ENCODE results near the gene DMBX1.
A peak's percentile ranks its signal among the peaks of the same experiment; 100 is the strongest.

Gene DMBX1

DNA sequence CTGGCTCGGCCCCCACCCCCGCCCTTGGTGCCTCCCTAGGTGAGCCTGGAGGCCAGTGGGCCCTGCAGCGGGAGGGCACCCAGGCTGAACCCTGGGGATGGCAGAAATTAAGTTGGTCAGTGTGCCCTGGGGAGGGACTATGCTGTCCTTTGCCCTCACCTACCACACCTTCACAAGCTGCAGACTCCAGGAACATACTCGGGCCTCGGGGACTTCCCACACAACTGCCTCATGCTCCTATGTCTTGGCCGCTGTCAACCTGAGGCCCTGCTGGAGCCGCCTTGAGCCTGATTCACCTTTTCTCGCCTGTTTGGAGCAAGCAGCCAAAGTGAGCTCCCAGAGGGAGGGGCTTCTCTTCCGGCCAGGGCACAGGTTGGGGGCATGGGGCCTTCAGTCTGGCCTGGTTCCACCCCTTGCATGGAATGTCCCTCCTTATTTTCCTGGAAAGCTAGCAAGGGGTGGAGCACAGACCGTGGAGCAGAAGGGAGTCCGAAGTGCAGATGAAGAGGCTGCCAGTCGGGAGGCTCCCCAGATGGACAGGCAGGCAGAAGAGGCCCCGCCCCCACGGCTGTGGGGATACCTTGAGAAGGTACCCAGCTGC lies 37.2 kb downstream of the DMBX1 start:
- no peak for DNase-seq

DNA sequence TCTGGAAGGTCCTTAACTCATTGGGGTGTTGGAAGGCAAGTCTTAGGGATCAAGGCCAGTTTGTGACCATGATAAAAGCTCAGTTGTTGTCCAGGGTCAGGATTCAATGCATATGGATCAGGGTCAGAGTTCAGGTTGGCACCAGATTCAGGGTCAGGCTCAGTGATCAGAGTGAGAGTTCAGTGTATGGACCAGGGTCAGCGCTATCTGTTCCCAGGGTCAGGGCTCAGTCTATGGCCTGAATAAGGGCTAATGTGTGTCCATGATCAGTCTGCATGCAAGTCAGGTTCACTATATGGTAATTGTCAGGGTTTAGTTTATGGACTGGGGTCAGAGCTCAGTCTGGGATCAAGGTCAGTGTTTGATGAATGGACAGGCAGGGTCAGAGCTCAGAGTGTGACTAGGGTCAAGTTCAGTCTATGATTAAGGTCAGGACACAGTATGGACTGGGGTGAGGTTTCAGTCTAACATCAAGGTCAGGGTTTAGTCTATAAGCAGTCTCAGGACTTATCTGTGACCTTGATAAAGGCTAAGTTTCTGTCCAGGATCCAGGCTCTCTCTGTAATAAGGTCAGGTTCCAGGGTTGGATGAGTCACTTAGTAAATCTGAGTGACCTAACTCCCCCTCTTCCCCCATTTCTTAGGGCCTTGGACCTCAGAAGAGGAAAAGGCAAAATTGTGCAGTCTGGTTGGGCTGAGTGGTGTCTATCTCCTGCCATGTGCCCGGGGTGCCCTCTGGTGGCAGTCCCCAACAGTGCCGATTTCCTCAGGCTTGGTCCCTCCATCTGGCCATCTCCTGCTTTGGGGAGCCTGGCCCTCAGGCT lies 38.0 kb downstream of the DMBX1 start:
- DNase-seq: peak; percentile 74

DNA sequence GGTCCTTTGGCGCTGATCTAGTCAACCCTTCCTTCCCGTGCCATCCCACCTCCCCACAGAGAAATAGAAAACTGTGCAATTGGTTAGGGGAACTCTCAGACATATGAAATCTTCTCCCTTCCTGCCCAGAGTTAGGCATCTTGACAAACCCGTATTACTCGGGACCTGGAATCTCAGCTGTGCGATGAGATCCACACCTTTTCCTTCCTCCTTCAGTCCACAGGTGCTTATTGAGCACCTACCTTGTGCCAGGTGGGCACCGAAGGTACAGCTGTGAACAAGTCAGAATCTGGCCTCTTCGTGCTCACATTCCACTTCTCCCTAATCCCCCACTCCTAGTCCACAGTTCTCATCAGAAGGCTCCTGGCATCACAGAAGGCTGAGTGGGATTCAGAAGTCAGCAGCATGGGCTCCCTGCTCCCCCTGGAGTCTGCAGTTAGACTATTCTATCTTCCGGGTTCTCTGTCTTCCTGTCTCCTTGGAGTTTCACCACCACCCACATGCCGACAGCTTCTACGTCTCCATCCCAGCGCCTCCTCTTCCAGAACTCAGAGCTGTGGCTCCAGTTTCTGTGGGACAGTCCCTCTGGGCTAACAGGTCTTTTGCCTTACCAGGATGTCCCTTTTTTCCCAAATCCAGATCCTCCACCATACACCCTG lies 38.8 kb downstream of the DMBX1 start:
- no peak for DNase-seq

DNA sequence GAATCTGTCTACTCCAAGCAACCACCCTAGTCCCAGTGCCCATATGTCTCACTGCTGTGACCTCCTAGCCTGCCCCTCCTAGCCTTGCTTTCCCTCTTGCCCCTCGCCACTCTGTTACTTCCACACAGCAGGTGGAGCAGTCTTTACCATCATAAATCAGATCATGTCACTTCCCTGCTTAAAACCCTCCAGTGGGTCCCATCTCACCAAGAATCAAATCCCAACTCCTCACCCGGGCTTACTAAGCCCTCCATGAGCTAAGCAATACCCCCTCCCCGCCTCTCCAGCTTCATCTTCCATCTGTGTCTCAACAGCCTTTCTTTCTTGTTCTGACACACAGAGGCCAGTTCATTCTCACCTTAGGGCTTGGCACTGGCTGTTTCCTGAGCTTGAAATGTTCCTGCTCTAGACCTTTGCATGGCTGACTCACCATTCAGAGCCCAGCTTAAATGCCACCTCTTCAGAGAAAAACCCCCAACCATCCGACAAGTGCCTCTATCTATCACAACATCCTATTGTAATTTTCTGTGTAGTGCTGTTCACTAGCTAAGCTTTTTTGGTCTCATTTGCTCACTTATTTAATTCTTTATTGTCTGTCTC lies 39.5 kb downstream of the DMBX1 start:
- no peak for DNase-seq

DNA sequence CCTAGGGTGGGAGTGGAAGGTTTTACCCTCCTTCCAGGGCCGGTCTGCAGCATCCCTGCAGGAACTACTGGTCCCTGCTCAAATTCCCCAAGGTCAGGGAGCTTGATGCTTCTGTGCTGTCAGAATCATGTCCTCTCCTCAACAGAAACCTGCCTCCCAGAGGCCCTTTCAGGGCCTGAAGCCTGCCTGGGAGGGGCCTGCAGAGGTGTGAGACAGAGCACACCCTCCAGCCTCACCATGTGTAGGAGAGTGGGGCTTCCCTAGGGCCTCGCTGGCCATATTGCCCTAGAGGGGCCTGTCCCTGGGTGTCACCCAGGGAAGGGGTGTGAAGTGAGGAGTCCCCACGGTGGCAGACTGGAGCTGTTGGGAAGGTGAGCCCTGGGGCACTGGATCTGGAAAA lies 40.7 kb downstream of the DMBX1 start:
- no peak for DNase-seq

DNA sequence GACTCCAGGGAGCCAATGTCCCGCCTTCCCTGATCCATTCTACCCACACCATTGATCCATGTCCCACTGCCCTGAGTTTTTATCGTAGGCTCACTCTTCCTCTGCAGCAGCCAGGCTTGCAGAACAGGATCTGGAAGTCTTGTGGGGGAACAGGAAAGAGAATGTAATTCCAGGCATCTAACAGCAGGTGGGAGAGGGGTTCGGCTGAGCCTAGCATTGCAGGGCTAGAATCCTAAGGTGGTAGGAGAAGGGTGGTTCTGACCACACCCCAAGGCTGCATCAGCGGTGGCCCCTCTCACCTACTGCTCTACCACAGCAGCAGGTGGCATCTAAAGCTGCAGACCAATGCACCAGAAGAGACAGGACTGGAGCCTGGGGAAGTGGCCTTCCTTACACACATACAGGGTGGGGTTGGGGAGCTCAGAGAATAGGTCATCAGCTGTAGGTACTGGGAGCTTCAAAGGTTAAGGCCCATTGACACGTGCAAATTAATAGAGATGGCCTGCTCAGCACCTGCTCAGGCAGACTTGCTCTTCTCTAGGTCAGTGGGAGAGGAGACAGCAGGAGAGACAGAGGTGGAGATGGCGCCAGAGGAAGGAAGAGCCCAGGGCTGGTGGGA lies 41.3 kb downstream of the DMBX1 start:
- no peak for DNase-seq

DNA sequence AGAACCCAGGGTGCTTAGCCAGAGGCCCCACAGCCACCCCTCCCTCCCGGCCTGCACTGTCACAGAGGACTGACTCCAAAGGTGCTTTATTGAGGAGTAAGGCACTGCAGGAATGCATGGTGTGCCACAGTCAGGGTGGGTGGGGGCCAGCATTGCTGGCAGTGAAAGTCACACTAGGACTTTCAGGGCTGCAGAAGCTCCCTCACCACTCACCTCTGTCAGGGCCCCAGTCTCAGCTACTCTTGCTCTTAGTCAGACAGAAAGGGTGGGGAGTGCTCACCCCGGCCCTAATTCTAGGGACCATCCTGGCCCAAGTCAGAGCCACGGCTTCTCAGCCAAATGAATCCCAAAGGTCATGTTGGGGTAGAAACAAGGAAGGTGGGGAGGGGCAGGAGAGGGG lies 42.5 kb downstream of the DMBX1 start:
- DNase-seq: no peak

DNA sequence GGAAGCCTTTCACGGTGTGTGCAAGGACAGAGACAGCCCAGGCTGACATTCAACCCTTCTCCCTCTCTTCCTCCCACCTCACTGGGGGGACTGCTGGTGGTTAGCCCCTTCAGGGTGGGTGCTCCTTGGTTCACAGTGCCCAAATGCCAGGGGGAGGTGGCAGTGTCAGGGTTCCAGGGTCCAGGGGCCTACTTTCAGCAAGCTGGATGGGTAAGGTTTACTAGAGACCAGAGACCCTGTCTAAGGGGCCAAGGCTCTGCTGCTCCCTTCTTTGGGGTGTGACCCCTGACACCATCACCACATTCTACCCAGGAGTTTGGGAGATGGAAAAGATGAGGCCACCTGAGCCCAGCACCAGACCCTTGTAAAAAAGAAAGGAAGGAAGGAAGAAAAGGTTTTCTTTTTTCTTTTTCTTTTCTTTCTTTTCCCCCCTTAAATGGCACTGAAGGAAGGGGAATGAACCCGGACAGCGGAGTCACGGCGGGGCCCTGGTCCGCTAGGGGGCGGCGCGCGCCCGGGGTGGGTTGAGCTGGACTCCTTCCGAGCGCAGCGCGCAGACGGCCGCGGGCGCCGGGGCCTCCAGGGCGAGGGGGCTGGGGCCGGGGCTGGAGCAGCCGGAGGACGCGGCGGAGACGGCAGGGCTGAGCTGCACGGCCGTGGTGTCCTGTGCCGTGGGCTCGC lies 43.0 kb downstream of the DMBX1 start:
- DNase-seq: peak; percentile 40

DNA sequence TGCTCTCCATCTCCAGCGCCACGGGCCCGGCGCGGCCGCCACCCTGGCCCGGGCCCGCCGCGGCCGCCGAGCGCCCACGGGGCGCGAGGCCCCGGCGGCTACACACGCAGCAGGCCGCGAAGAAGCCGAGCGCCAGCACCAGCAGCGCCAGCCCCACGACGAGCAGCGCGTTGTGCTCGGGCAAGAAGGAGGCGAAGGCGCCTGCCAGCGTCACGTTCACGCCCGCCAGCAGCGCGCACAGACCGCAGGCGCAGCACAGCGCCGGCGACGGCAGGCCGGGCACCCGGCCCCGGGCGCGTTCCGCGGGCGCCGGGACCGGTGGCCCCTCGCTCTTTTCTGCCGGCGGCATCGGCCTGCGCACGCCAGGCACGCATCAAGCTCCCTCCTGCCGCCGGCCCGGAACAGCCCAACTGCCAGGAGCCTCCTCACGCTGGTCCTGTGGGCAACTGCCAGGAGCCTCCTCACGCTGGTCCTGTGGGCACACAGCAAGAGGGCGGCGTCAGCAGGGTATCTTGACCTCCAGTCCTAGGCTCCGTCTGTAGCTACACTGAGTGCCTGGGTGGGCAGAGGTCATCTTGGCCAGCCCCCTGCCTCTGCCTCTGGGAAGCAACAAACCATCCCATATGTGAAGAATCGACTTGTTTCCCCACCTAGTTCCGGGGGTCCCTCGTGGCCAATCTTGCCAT lies 43.7 kb downstream of the DMBX1 start:
- no peak for DNase-seq

DNA sequence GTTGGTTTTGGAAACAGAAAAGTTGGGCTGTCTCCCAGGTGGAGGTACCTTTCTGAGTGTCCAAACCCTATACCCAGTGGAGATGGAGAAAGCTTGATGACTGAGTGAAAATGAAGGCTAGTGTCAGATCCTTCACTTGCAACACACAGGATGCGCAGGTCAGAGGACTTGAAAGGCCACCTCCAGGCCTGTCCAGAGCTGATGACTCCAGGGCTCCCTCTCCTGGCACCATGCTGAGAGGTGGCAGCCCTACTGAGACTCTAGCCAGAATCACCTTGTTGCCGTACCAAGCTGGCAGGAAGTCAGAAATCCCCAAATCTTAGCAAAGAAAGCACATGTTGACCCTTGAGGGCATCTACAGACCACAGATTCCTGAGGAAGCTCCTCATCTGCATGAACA lies 45.4 kb downstream of the DMBX1 start:
- DNase-seq: no peak

DNA sequence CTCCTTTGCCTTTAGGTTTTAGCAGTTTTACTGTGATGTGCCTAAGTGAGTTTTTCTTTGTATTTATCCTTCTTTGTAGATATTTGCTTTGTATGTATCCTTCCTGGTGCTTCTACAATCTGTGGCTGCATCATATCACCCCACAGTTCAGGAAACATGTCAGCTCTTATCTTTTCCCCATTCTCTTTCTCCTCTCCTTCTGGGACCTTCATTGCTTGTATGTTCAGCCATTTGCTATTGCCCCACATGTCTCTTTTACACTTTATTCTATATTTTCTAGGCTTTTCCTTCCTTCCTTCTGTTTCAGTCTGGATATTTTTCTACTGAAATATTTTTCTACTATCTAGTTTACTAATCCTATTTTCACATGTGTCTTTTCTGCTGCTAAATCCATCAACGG lies 46.9 kb downstream of the DMBX1 start:
- no peak for DNase-seq

DNA sequence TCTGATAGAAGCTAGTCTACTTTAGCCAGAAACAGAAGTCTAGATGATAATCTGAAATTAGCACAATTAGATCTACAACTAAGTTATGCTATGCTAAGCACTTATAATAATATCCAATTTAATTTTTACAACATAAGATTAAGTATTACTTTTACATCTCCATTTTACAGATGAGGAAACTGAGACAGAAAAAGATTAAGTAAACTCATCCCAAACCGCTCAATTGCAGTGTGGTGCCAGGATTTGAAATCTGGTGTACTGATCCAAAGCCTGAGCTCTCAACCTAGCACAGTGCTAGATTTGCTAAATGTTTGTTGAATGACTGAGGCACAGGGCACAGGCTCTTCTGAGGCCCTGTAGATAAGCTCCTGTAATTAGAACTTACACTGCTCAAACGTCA lies 48.0 kb downstream of the DMBX1 start:
- DNase-seq: no peak

DNA sequence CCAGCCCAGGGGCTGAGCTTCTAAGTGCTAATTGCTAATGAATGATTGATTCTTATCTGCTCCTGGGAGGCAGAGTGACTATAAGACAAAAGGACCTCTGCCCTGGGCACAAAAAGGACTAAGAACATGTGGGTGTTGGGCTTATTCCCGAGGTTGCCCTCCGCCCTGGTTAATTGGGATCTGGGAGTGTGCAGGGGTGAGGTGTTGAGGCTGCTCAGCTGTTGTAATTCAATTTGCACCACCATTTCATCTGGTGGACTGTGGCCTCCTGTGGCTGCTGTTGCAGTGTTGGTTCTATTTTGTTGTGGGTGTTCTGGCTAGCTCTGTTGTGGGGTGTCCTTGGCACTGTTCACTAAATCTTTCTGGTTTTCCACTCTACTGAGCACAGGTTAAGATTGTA lies 48.5 kb downstream of the DMBX1 start:
- no peak for DNase-seq

Data from NCI-H774 (cell line).